HepG2 (cell line): ENCODE data around the gene ZNF275.

Experiments
- ARNTL ChIP-seq: sonication (generic); formaldehyde crosslinking; IDR thresholded peaks from 2 replicates; pipeline ENCODE4 v1.4.0; 2020; ENCODE audit warnings: mild to moderate bottlenecking, missing genetic modification reagents
- ASH2L ChIP-seq: fragments of 300-600, 200-600 bp; sonication (generic); IDR thresholded peaks from 2 replicates; pipeline ENCODE4 v1.7.0; 2017; ENCODE audit warnings: low read depth, mild to moderate bottlenecking, moderate library complexity, mixed read lengths, low read length; ENCODE audit not compliant: insufficient read length
- BRCA1 ChIP-seq: sonication (generic); formaldehyde crosslinking; IDR thresholded peaks from 2 replicates; pipeline ENCODE4 v1.4.0; 2020; ENCODE audit warnings: missing genetic modification reagents
- CHD4 ChIP-seq: fragments of 200-600 bp; sonication (generic); IDR thresholded peaks from 2 replicates; pipeline ENCODE4 v1.7.0; 2017; ENCODE audit warnings: mild to moderate bottlenecking, low read length, borderline replicate concordance
- JUND ChIP-seq: sonication (generic); formaldehyde crosslinking; IDR thresholded peaks from 2 replicates; pipeline ENCODE4 v1.8.0; 2022; ENCODE audit warnings: mild to moderate bottlenecking, missing genetic modification reagents
- RNF2 ChIP-seq: fragments of 450-650 bp; conservative IDR thresholded peaks from 2 replicates; pipeline ENCODE4 v1.6.1; 2016; ENCODE audit warnings: low read depth
- TRIM24 ChIP-seq: sonication (generic); formaldehyde crosslinking; IDR thresholded peaks from 2 replicates; pipeline ENCODE4 v1.8.0; 2022; ENCODE audit warnings: mild to moderate bottlenecking, missing genetic modification reagents
- YEATS2 ChIP-seq: sonication (generic); formaldehyde crosslinking; IDR thresholded peaks from 2 replicates; pipeline ENCODE4 v1.4.0; 2020; ENCODE audit warnings: missing genetic modification reagents, borderline replicate concordance
- ZFP82 ChIP-seq: sonication (generic); formaldehyde crosslinking; IDR thresholded peaks from 2 replicates; pipeline ENCODE4 v1.5.1; 2020; ENCODE audit warnings: mild to moderate bottlenecking, missing genetic modification reagents, borderline replicate concordance
- ZNF274 ChIP-seq: sonication (generic); formaldehyde crosslinking; IDR thresholded peaks from 2 replicates; pipeline ENCODE4 v1.5.1; 2020; ENCODE audit warnings: mild to moderate bottlenecking, missing genetic modification reagents
- TF ChIP-seq, protein P1 (sequence below): sonication (generic); formaldehyde crosslinking; IDR thresholded peaks from 2 replicates; pipeline ENCODE4 v1.8.1; 2022; ENCODE audit warnings: mild to moderate bottlenecking, missing genetic modification reagents
- TF ChIP-seq, protein P2 (sequence below): sonication (generic); formaldehyde crosslinking; IDR thresholded peaks from 2 replicates; pipeline ENCODE4 v1.4.0; 2020; ENCODE audit warnings: missing genetic modification reagents
- TF ChIP-seq, protein P3 (sequence below): sonication (generic); formaldehyde crosslinking; conservative IDR thresholded peaks from 2 replicates; pipeline ENCODE4 v1.4.0; 2020; ENCODE audit warnings: missing genetic modification reagents

DNA sequence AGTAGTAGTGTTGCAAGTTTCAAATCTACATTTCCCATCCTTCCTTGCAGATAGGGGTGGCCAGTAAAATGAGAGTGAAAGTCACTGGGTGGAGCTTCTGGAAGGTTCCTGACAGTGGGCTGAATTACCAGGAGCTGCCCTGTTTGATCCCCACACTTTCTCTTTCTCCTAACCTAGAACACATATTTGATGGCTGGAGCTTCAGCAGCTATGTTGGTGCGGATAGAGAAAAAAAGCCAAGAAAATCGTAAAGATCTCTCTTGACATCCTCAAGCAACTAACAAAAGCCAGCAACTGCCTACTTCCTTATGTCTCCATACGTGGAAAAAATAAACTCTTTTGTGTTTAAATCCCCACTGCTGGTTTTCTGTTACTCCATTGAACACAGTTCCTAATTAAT is 32.2 kb downstream of the ZNF275 start:
- no peak for TF ChIP-seq BRCA1
- no peak for TF ChIP-seq YEATS2 (CRISPR knock-in tag)
- TF ChIP-seq, protein P1, sequence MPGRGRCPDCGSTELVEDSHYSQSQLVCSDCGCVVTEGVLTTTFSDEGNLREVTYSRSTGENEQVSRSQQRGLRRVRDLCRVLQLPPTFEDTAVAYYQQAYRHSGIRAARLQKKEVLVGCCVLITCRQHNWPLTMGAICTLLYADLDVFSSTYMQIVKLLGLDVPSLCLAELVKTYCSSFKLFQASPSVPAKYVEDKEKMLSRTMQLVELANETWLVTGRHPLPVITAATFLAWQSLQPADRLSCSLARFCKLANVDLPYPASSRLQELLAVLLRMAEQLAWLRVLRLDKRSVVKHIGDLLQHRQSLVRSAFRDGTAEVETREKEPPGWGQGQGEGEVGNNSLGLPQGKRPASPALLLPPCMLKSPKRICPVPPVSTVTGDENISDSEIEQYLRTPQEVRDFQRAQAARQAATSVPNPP, result no peak
- no peak for TF ChIP-seq RNF2
- TF ChIP-seq, protein P2, sequence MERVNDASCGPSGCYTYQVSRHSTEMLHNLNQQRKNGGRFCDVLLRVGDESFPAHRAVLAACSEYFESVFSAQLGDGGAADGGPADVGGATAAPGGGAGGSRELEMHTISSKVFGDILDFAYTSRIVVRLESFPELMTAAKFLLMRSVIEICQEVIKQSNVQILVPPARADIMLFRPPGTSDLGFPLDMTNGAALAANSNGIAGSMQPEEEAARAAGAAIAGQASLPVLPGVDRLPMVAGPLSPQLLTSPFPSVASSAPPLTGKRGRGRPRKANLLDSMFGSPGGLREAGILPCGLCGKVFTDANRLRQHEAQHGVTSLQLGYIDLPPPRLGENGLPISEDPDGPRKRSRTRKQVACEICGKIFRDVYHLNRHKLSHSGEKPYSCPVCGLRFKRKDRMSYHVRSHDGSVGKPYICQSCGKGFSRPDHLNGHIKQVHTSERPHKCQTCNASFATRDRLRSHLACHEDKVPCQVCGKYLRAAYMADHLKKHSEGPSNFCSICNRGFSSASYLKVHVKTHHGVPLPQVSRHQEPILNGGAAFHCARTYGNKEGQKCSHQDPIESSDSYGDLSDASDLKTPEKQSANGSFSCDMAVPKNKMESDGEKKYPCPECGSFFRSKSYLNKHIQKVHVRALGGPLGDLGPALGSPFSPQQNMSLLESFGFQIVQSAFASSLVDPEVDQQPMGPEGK (CRISPR knock-in tag), result no peak
- TF ChIP-seq, protein P3, sequence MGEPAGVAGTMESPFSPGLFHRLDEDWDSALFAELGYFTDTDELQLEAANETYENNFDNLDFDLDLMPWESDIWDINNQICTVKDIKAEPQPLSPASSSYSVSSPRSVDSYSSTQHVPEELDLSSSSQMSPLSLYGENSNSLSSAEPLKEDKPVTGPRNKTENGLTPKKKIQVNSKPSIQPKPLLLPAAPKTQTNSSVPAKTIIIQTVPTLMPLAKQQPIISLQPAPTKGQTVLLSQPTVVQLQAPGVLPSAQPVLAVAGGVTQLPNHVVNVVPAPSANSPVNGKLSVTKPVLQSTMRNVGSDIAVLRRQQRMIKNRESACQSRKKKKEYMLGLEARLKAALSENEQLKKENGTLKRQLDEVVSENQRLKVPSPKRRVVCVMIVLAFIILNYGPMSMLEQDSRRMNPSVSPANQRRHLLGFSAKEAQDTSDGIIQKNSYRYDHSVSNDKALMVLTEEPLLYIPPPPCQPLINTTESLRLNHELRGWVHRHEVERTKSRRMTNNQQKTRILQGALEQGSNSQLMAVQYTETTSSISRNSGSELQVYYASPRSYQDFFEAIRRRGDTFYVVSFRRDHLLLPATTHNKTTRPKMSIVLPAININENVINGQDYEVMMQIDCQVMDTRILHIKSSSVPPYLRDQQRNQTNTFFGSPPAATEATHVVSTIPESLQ (CRISPR knock-in tag), result no peak
- no peak for TF ChIP-seq JUND (CRISPR knock-in tag)
- no peak for TF ChIP-seq ZFP82 (CRISPR knock-in tag)
- TF ChIP-seq ZNF274 (CRISPR knock-in tag), result no peak
- TF ChIP-seq ASH2L, result no peak
- TF ChIP-seq CHD4, result no peak
- TF ChIP-seq ARNTL (CRISPR knock-in tag), result no peak
- TF ChIP-seq TRIM24 (CRISPR knock-in tag), result no peak
